Epithelial cell of proximal tubule (primary cell): Measurements from ENCODE around the gene DLD. TPM values are rescaled to one million over a fixed set of nuclear protein-coding genes. Genes with fewer than 3 reads are reported as not detected.

Source experiments
- DNase-seq: peaks from one replicate; pipeline ENCODE4 v3.0.0-alpha.2; 2011; ENCODE audit warnings: low read depth
- H3K4me3 ChIP-seq: 2 replicates; pipeline ENCODE4 v1.5.1; 2011; ENCODE audit warnings: low read depth, mild to moderate bottlenecking, low read length
- total RNA-seq: library from RNA; depleted of rRNA; stranded (reverse); fragments of >200 nt; gene quantifications from 2 replicates; pipeline ENCODE4 v1.2.3, GENCODE V29; 2015
- TF ChIP-seq, protein P1 (sequence below): conservative IDR thresholded peaks from 2 replicates; pipeline ENCODE4 v1.5.1; 2012; ENCODE audit warnings: low read depth, mild to moderate bottlenecking, low read length

DLD gene
- total RNA-seq, 1 donor from 2014 or later: 54.4 TPM

DNA sequence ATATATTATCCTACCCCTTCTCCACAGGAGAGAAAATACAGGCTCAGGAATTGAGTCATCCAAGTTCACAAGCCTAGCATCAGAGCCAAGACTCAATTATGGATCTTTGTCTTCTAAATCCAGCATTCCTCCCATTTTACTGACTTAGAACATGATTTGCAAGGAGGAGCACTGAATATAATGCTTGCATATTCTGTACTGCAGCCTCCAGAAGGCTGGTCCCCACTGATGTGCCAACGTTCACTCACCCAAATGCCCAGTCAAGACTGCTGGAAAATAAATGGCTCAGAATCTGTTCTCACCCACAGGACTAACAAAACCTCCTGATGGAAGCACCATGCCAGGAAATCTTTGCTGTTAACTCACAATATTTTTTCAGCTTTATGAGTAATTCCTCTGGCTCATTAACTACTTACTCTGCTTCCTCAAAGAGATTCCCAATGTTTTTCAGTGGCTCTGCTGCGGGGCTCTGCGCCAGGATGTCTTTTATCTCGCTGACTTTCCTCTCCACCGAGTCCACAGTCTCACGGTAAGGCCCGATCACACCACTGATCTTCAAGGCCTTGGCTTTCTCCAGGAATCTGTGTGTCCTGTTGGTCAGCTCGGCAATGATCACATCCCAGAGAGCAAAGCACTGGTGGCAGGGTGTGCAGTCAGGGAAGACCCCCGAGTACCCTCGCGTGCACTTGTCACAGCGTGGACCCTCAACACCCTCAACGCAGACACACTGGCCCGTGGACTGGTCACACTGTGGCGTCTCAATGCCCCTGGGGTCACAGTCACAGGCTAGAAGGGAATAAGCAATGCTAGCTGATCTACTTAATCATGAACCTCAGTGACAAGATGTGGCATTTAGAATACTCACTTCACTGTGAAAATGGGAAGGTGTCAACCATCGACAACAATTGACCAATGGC, 48.8 kb downstream of the DLD start:
- peak; percentile 20 for DNase-seq
- no peak overlapping the region for H3K4me3 ChIP-seq
- TF ChIP-seq, protein P1, sequence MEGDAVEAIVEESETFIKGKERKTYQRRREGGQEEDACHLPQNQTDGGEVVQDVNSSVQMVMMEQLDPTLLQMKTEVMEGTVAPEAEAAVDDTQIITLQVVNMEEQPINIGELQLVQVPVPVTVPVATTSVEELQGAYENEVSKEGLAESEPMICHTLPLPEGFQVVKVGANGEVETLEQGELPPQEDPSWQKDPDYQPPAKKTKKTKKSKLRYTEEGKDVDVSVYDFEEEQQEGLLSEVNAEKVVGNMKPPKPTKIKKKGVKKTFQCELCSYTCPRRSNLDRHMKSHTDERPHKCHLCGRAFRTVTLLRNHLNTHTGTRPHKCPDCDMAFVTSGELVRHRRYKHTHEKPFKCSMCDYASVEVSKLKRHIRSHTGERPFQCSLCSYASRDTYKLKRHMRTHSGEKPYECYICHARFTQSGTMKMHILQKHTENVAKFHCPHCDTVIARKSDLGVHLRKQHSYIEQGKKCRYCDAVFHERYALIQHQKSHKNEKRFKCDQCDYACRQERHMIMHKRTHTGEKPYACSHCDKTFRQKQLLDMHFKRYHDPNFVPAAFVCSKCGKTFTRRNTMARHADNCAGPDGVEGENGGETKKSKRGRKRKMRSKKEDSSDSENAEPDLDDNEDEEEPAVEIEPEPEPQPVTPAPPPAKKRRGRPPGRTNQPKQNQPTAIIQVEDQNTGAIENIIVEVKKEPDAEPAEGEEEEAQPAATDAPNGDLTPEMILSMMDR: no peak

DNA sequence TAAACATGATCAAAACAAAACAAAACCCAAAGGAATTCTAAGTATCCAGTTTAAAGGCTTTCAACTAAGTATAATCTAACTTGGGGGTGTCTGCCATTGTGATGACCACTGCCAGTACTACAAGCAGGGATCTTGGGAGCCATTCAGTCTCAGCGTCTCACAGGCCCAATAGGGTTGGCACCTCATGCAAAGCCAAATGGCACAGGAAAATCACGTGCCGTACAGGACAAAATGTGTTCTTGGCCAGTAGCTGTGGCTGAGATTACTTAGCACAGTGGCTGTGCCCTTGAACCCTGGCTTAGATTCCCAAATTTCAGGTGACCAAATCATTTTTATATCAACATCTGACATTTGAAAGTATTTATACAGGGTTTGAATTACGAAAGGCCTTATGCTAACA, 50.0 kb downstream of the DLD start:
- H3K4me3 ChIP-seq: no peak overlapping the region
- DNase-seq: no peak
- TF ChIP-seq, protein P1: no peak

DNA sequence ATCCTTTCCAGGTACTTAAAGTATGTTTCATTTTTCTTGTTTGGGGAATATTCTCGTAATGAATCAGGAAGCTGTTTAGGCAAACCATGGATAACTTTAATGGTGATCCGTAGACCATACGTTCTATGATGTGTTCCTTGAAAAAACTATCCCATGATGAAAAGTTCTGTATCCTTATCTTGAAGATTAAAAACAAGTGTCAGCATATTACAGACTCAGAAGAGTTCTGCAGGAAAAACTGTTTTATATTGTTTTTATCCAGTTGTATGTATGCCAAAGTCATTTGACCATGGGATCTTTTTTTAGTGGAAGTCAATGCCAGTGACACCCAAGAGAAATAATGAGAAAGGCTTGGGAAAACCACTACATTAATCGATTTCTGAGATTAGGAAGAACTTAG, 52.0 kb downstream of the DLD start:
- no peak overlapping the region for H3K4me3 ChIP-seq
- no peak for DNase-seq
- TF ChIP-seq, protein P1: no peak

DNA sequence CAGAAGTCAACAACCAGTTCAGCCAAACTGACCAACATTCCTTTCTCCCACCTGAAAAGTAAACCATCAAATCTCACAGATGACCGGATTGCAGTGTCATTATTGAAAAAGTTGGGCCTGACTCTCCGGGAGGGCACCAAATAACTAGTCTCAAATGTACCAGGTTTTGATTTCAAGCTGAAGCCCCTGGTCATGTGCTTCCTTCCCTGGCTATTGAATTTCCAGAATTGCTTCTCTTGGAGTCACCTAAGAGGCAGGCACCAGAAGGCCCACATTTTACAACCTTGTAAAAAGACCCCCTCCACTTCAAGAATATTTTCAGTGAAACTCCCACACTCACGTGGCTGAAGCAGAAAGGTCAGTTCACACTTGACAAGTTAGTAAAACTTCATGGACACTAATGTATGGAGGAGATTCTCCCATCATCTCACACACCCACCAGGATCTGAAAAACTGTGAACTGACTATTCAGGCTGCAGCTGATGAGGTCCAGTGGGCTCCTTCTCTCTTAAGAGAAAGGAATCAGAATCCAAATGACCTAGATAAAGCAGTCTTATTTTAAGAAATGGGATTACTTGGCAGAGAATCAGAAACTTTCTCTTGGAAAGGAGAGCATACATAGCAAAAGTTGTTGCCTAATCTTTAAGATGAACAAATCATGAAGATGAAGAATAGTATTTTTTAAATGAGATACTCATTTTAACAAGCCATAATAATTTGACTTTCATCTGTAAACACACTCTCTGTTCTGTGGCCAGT, 53.6 kb downstream of the DLD start:
- TF ChIP-seq, protein P1: no peak
- no peak for DNase-seq
- no peak overlapping the region for H3K4me3 ChIP-seq

DNA sequence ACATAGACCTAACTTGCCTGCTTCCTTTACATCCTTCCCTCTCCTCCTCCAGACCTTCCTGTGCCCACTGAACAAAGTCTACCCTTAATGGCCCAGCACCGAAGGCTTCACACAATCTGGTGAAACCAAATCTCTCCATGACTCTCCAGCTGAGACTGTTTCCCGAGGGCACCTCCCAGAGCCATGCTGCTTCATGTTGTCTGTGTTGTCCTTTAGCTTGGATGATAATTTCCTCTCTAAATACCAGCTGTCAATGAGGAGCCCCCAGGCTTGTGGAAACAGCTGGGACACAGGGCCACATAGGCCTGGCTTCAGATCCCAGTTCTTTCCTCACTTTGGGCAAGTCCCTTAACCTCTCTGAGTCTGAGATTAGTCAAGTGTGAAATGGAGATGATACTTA, 54.3 kb downstream of the DLD start:
- DNase-seq: no peak
- no peak overlapping the region for H3K4me3 ChIP-seq
- TF ChIP-seq, protein P1: no peak

DNA sequence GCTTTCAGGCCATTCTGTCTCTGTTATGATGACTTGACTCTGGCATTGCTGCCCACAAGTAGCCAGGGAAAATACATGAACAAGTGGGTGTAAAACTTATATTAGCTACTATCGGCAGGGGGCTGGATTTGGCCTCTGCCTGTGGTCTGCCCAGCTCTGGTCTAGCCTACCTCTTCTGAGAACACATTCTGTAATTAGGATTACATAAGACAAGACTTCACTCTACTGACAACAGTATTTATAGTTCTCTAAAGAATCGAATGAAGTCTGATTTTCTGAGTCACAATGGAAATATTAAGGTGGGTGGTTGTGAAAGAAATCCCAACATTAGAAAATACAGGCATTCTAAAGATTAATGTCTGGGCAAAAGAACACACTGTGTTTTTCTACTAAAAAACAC, 55.5 kb downstream of the DLD start:
- DNase-seq: no peak
- TF ChIP-seq, protein P1: no peak
- H3K4me3 ChIP-seq: no peak overlapping the region
